GM21528 (cell line): ENCODE data around the gene ZNF254.
"Not testable (repeated sequence)": the region's sequence is repeated elsewhere in the genome, so short reads cannot be mapped to it uniquely, and the experiment has no call there.

Experiments
- ATAC-seq: cut with Tn5 transposase; IDR thresholded peaks from one replicate; pipeline ENCODE4 v1.9.1; 2021; ENCODE audit warnings: mild to moderate bottlenecking, moderate library complexity; ENCODE audit not compliant: unreplicated experiment, low FRiP score

The ZNF254 gene

DNA sequence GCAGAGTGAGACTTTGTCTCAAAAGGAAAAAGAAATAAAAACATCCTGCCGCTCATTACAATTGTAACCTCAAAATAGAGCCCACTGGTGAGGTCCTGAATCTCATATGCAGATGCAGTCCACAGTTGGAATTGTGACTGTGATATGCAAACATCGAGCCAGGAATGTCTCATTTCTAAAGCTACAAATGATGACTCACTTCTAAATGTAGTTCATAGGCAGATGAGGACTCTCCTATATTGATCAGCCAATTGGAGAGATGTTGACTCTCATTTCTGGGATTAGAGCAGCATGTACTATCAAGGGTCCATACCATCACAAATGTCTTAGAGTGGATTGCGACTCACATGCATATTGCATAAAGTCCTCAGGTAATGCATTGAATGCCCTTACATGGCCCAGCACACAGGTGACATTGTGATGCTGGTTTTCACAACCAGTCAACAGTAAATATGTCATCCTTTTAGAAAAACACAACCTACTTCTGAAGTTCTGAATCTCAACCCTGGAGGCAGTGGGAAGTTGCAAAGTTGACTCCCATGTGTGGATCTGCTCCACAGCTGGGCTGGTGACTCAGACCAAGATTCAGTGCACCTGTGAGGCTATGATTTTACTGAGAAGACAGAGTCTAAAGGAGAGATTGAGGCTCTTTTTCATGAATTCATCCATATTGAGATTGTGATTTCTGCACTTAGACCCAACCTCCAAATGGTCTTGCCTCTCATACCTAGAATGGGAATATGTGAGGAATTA lies 16.9 kb upstream of the ZNF254 start:
- ATAC-seq, result no peak

DNA sequence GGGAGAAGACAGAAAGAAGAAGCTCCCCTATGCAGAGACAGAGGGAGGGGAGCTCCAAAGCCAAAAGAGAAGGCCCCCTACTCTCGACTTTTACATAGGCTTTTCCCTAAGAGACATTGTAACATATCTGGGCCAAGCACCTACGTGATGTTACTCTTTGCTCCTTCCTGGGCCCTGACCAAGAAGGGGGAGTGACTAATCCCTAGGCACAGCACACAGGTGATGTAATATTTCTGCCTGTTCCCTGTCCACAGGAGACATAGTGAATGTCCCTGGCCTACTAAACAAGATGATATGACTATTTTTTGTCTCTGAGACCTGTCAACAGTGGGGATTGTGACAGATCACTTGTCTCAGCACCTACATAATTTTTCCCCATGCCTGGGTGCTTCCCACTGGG lies 15.9 kb upstream of the ZNF254 start:
- no peak for ATAC-seq

DNA sequence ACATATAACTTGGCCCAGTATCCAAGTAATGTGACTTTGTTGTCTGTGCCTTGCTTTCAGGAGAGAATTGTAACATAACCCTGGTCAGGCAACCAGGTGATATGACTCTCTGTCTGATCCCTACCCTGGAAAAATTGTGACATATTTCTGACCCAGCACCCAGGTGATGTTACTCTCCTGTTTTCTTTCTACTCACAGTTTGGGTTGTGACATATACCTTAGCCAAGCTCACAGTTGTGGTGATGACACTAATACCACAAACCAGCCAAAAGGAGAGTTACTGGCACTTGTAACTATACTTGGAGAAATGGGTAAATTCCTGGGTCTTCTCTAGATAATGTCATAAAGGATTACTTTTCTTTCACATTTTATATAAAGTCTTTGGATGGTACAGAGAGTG lies 14.3 kb upstream of the ZNF254 start:
- ATAC-seq, result no peak

DNA sequence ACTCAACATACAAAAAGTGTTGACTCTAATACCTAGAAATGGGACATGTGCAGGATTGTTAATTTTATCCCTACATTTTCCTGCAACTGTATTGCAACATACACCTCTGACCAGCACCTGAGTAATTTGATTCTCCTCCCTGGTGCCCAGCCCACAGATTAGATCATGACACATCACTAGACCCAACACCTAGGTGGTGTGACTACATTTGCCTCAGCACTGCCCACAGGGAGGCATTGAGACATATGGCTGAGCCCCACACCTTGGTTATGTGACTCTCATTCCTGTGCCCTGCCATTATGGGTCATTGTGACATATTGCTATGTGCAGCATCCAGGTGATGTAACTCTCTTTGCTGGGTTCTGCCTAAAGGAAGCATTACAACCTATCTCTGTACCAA lies 13.2 kb upstream of the ZNF254 start:
- no peak for ATAC-seq

DNA sequence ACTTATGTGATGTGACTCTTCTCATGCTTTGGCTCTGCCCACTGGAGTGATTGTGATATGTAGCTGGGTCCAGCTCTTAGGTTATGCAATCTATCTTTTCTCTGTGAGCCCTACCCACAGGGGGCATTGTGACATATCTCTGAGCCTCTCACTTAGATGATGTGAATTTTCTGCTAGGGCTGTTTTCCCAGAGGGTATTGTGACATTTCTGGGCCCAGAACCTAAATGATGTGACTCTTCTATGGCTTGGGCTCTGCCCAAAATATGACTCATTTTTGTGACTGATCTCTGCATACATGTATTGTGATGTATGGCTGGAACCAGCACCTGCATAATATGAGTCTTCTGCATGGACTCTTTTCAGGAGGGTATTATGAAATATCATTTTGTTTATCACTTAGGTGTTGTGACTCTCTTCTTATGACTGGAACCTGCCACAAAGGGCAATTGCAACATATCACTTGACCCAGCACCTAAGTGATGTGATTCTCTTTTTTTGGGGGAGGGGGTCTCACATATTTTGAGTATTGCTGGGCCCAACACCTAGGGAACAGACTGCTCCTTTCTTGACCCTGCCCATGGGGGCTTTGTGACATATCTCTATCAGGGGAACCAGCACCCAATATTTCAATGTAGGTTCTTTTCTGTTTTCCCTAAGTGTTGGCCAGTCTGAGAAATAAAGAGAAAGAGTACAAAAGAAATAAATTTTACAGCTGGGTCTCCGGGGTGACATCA lies 12.1 kb upstream of the ZNF254 start:
- no peak for ATAC-seq

DNA sequence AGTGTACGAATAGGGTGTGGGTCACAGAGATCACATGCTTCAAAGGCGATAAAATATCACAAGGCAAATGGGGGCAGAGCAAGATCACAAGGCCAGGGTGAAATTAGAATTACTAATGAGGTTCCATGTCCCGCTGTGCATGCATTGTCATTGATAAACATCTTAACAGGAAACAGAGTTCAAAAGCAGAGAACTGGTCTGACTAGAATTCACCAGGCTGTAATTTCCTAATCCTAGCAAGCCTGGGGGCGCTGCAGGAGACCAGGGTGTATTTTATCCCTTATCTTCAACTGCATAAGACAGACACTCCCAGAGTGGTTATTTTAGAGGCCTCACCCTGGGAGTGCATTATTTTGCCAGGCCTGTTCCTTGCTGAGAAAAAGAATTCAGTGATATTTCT lies 11.5 kb upstream of the ZNF254 start:
- ATAC-seq, result not testable (repeated sequence)

DNA sequence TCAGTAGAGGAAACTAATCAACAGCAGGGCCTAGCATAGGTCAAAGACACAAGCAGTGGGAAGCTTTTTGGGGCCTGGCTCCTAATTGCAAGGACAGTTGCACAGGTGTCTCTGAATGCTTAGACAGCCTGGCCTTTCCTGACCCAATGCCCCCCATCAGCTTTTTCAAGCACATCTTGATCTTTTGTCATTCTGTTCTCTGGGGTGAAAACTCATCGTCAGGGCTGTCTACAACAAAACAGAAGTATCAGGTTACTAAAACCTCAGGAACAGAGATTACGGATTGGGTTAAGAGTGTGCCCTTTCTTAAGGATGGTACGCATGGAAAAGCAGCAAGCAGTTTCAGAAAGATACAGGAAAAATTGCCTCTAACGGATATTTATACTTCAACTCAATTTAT lies 8.3 kb upstream of the ZNF254 start:
- ATAC-seq, result no peak

DNA sequence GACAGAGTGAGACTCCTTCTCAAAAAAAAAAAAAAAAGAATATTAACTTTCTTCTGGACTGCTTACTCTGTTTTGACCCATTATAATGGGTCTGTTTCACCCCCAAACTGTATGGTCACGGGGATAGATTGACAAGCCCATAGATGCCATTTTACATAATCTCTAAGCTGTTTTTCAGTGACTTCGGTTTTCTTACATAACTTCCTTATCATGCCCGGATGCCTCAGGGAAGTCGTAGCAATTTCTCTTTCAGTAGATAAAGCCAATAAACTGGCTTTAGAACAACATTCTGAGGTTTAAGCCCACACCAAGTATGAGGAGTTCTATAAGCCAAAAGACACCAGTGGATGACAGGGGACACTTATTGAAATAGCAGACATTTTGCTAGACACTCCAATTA lies 5.9 kb upstream of the ZNF254 start:
- ATAC-seq, result no peak

DNA sequence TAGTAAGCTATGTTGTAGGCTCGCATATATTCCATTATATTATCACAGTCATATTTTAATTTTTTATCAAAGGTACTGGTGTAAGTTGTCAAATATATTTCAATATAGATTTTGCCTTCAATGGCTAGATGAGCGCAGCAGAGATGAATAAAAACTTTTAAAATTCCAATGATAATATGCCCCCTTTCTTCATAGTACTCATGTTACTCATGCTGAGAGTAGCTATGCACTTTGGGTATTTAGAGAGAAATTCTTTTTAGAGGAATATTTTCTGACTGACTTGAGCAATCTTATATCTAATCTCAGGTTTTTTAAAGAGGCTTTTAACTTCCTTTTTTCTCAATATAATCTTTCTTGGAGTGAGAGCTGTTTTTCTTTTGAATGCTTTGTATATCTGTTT lies 11.4 kb downstream of the ZNF254 start:
- no peak for ATAC-seq

DNA sequence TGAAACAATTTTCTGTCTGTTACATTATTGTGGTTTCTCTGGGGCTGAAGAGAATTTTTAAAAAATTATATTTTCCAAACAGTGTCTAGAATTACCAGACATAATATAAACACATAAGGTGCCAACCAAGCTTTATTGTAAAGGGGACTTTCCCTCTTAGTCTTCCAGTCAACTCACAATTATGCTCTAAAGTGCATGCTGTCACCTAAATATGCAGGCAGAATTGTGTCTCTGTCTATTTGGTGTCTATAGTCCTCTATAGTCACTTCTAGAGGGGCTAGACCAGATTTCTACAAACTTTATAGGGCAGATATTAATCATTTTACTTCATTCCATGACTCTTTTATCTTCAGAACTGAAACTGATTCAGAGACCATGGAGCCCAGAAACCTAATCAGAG lies 12.8 kb downstream of the ZNF254 start:
- ATAC-seq, result no peak

DNA sequence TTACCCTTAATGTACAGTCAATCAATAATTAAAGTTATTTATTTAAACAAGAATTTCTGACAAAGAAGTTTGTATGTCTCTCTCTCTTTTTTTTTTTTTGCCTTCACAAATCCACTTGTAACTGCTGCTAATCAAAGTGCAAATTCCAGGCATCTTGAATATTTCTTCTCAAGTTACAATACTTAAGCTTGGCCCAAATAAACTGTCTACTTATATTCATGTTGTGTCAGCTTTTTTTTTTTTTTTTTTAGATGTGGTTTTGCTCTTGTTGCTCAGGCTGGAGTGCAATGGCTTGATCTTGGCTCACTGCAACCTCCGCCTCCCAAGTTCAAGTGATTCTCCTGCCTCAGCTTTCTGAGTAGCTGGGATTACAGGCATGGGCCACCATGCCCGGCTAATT lies 13.6 kb downstream of the ZNF254 start:
- not testable (repeated sequence) for ATAC-seq

DNA sequence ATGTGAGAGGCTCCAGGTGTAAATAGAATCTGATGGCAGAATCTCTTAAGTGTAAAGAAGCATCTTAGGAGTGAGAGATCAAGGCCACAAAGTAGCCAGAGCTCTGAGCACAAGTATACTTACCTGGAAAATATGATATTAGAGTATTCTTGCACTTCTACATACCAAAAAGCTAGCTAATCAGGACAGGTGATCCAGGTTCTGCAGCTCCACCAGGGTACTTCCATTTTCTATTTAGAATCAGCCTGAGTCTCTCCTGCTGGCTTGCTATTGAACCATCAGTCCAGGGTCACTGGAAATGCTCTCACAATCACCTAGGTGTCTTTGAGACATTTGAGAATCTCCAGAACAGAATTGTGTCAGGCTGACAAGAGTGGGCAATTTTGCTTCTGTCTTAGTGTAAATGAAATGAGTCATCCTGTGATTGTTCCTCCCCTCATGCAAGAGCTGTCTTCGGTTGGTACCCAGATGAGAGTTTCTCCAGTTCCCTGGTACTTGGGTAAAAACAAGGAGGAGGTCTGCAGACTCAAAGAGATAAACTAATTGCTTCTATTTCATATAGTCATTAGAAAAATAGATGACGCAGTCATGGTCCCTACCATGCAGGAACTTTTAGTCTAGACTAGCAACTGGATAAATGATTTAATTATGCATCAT lies 14.6 kb downstream of the ZNF254 start:
- no peak for ATAC-seq

DNA sequence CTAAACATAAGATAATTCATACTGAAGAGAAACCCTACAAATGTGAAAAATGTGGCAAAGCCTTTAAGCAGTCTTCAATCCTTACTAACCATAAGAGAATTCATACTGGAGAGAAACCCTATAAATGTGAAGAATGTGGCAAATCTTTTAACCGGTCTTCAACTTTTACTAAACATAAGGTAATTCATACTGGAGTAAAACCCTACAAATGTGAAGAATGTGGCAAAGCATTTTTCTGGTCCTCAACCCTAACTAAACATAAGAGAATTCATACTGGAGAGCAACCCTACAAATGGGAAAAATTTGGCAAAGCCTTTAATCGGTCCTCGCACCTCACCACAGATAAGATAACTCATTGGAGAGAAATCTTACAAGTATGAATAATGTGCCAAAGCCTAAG lies 40.6 kb downstream of the ZNF254 start:
- no peak for ATAC-seq

DNA sequence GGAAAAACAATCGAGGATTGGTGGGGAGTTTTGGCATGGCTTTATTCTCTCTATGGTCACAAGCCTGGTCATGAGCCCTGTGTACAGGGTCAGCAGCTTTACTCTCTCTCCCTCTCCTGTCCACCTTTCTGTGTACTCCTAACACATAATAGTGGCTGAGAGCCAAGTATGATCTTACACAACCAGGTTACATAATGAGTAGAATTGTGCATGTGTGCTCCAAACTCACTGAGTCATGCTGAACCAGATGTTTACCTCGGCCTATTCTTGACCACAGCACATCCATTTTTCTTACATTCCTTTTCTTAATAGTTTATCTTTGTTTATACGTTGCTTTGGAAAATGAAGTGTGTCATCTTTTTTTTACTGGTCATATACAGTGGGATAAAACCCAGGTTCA lies 53.1 kb downstream of the ZNF254 start:
- no peak for ATAC-seq

DNA sequence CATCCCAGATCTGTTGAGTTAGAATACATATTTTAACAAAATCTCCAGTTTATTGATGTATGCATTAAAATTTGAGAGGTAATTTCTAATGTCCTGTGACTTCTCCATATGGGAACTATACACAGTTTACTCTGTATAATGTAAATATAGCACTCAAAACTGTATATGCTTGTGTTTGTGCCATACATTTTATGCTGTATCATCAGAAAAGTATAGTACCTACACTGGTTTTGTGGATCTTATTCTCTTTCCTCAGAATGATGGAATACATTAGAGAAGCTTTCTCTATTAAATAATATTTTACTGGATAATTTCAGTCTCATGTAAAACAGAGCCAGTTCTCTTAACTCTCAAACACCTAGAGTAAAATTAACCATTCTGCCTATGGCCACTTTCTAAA lies 53.6 kb downstream of the ZNF254 start:
- ATAC-seq, result no peak

DNA sequence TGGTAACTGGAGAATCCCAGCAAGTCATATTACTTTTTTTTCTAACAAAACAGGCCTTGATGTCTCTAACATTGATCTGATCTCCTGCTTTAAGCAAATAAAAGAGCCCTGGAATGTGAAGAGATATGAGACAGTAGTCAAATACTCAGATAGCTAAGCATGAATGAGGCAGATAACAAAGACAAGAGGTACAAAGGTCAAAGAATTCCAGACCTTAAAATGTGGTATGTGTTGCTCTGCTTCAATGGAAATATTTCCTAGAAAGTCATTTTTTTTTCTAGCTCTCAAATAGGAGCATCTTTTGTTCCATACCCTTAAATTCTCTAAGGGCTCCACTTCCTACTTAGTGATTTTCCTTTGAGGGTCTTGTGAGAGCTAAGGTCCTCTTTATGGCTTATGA lies 54.6 kb downstream of the ZNF254 start:
- ATAC-seq, result no peak

DNA sequence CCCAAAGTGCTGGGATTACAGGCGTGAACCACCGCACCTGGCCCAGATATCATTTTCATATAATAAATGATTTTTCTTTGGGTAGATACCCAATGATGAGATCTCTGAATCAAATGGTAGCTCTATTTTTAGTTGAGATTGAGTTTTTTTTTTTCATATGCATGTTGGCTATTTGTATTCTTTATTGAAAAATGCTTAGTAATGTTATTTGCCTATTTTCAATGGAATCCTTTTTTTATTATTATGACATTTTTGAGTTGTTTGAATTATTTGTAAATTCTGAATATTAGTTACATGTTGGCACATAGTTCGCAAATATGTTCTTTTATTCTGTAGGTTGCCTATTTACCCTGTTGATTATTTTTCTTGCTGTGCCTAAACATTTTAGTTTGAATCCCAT lies 55.8 kb downstream of the ZNF254 start:
- no peak for ATAC-seq

DNA sequence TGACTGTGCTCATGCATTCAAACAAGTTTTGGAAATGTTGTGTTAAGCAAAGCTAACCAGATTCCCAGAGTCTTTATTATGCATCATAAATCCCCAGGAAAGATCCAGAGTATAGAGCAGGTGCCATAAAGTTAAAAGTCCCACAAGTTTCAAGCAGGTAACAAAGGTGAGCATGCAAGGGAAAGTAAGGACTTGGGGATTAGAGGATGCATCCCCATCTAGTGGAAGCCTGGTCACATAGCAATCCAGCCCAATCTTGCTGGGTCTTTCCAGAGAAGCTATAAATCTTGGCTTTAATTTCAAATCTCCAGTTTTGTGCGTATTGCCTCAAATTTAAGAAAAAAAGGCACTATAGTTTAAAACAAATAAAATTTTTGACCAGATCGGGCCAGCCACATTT lies 72.7 kb downstream of the ZNF254 start:
- ATAC-seq, result no peak

DNA sequence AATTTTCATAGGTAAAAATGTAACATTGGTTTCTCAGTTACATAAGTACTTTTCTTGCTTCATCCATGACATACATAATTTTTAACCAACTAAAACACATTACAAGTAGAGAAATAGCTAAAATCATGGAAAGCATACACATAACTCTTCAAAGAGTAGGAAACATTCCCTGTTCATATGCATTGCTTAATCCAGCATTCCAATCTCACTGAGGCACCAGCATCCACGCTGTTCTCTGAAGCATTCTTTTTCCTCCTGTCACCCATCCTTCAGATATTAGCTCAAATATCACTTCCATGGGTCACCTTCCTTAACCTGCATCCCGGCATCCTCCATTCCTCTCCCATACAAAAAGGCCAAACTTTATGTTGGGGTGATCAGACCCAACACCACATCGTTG lies 79.1 kb downstream of the ZNF254 start:
- no peak for ATAC-seq

DNA sequence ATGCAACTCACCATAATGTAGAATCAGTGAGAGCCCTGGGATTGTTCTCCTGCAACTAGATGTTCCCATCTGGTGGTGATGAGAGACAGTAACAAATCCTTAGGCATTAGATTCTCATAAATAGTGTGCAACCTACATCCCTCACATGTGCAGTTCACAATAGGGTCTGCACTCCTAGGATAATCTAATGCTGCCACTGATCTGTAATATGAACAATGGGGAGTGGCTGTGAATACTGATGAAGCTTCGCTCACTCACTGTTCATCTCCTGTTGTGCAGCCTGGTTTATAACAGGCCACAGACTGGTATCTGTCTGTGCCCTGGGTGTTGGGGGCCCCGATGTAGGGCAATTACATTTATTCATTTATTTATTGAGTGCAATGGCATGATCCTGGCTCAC lies 86.9 kb downstream of the ZNF254 start:
- no peak for ATAC-seq

DNA sequence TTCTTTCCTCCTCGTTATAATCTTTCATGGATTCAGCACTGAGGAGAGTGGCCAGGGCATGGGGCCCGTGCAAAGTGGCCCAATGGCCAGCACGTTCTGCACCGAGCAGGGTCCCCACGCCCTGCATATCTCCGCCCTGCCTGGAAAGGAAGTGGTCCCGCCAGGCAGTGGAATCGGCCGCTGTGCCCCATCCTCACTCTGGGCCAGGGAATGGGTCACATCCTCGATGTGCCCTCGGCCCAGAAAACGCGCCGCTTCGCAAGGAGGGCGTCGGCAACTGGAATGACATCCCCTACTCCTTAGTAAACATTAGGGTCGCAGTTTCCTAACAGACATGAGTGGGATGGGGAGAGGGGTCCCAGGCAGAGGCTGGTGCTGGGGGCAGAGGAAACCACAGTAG lies 90.7 kb downstream of the ZNF254 start:
- ATAC-seq, result no peak

DNA sequence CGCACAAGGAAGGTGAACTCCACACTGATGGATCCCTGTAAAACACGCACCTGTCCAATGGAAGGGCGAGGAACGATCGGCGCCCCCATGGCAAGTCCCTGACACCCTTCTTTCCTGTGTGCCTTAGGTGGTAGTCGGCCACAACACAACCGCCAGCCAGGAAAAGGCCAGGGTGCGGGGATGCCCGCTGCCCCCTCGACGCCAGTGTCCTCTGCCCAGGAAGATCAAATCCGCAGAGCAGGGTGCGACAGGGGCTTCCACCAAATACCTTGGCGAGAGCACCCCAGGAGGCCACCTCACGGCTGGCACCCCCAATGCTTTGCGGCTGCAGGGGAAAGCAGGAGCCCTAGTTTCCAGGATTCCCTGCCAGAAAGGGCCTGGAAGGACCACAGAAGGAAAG lies 91.2 kb downstream of the ZNF254 start:
- no peak for ATAC-seq
